ENCODE data around the gene PDLIM7. TPM values are rescaled to one million over a fixed set of nuclear protein-coding genes. Genes with fewer than 3 reads are reported as not detected.
"Not testable (repeated sequence)": the region's sequence is repeated elsewhere in the genome, so short reads cannot be mapped to it uniquely, and the experiment has no call there.

PDLIM7 gene
- total RNA-seq, 1 experiment from 2014 or later, result 24.3 TPM

GRCh38 chr5:177493795-177494345 is 3.5 kb downstream of the PDLIM7 start:
- DNase-seq (ENCODE audit: extremely low read depth, low read depth), result no peak

DNA sequence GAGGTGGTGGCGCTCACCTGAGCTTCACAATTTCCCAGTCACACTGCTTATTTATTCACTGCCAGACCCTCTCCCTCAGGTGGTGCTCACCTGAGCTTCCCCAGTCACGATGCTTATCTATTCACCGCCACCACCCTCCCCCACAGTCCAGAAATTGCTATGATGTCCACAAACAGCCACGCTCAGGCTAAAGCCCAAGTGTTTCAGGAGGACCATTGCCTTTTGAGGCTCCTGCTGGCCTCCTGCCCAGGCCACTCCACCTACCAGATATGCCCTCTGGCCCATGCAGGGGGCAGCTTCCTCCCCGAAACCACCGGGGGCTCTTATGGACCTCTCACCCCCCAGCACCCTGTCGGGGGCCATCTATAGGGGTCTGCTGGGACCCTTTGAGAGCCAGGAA is 4.6 kb downstream of the PDLIM7 start:
- no peak for DNase-seq (ENCODE audit: extremely low read depth, low read depth)

DNA sequence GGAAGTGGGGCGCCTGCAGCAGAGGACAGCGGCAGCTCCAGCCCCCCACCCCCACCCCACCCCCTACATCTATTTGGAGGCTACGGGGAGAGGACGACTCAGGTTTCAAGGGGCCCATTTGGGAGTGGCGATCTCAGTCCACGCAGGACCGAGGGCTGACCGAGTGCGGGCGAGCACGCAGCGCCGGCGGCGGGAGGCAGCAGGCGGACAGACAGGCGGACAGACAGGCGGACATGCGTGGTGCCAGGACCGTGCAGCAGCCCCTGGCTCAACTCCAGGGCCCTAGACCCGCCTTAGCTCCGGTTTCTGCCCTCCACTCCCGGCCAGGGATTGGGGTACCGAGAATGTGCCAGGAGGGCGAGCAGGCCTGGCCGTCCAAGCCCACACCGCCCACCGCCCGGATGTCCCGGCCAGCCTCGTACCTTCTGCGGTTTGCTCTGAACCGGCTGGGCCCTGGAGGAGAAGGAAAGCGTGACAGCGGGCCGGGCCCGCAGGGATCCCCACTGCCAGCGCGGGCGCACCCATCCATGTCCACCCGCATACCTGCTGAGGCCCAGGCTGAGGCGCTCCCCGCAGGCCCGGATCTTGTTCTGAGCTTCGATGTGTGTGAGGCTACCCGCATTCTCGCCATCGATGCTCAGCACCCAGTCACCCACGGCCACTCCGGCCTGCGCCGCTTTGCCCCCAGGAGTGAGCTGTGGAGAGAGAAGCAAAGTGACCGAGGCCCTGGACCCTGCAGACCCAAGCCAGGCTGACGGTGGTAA is 5.2 kb downstream of the PDLIM7 start:
- DNase-seq (ENCODE audit: extremely low read depth, low read depth), result no peak

DNA sequence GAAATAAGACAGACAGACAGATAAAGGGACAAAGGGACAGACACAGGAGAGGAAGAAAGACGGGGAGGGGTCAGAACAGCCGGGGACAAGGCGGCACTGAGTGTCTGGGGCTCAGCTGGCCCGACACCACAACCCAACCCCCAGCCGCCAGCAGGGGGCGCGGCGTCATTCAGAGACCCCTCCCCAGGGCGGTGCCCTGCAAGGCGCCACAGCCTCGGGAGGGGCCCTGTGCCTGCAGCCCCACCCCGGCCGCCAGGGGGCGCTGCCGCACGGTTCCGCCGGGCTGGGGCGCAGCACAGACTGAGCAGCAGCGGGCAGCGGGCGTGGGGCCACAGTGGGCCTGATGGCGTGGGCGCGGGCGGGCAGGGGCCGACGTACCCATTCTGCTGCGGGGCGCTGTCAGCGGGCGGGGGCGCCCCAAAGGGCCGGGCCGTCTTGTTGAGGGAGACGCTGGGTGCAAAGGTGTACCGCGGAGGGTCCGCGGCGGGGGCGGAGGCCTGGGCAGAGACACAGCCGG is 5.9 kb downstream of the PDLIM7 start:
- DNase-seq (ENCODE audit: extremely low read depth, low read depth), result peak; percentile 72

GRCh38 chr5:177490992-177491391 is 6.4 kb downstream of the PDLIM7 start:
- no peak for DNase-seq (ENCODE audit: extremely low read depth, low read depth)

GRCh38 chr5:177490311-177490991 is 7.0 kb downstream of the PDLIM7 start:
- no peak for DNase-seq (ENCODE audit: extremely low read depth, low read depth)

DNA sequence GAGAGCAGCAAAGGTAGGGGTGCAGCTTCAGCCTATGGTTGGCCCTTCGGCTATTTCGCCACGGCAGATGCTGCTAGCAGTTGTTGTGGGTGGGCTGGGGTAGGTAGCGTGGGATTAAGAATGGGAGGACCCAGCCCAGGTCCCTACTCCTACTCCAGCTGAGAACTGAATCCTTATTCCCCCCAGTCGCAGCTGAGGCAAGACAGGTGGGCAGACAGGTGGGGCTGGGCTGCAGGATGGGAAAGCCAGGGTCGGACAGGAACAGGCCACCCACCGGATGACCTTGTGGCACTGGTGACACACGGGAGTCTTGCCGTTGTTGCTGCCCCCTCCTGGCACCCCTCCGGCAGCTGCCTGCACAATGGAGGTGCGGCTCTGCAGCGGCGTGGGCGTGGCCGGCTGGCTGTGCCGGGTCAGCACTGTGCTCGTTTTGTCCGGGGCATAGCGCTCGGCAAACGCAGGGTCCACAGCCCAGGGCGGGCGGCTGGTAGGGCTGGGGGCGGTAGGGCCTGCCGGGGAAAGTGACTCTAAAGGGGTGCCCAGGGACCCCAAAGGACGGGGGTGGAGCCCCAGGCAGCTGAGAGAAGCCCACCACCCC is 8.2 kb downstream of the PDLIM7 start:
- DNase-seq (ENCODE audit: extremely low read depth, low read depth), result no peak

DNA sequence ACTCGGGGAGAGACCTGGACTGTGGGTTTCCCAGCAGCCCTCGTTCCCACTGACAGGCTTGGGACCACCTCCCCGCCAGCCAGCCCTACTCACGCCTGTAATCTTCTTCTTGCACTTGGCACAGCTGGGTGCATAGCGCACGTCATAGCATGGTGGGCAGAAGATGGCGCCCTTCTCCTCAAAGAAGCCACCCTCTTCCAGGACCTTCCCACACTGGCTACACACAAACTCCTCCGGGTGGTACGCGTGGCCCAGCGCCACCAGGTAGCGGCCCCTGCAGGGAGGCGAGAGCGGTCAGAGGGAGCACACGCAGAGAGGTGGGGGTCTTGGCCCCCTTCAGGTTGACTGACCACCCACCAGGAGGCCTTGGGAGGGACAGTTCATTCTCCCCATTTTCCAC is 9.4 kb downstream of the PDLIM7 start:
- DNase-seq (ENCODE audit: extremely low read depth, low read depth), result no peak

DNA sequence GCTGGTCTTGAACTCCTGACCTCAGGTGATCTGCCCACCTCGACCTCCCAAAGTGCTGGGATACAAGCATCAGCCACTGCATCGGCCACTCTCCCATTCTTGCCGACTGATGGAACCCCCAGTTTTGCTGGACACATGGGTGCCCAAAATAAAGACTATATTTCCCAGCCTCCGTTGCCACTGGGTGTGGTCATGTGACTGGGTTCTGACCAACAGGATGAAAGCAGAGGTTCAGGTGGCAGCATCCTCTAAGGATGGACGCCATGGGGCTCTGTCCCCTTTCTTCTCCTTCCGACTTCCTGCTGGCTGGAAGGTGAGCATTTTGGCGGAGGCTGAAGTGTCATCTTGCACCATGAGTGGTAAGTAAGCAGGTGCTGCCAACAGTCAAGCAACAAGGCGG is 10.3 kb downstream of the PDLIM7 start:
- DNase-seq (ENCODE audit: extremely low read depth, low read depth), result no peak

- DNase-seq (ENCODE audit: extremely low read depth, low read depth), result no peak
These were observed 11.1 kb downstream of the PDLIM7 start for GRCh38 chr5:177486256-177486655.

DNA sequence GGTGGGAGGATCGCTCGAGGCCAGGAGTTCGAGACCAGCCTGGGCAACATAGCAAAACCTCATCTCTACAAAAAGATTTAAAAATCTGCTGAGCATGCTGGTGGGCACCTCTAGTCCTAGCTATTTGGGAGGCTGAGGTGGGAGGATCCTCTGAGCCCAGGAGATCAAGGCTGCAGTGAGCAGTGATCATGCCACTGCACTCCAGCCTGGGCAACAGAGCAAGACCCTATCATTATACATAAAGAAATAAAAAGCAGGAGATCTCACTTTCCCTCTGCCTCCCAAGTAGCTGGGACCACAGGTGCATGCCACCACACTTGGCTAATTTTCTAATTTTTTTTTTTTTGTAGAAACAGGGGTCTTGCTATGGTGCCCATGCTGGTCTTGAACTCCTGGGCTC is 11.7 kb downstream of the PDLIM7 start:
- not testable (repeated sequence) for DNase-seq (ENCODE audit: extremely low read depth, low read depth)

DNA sequence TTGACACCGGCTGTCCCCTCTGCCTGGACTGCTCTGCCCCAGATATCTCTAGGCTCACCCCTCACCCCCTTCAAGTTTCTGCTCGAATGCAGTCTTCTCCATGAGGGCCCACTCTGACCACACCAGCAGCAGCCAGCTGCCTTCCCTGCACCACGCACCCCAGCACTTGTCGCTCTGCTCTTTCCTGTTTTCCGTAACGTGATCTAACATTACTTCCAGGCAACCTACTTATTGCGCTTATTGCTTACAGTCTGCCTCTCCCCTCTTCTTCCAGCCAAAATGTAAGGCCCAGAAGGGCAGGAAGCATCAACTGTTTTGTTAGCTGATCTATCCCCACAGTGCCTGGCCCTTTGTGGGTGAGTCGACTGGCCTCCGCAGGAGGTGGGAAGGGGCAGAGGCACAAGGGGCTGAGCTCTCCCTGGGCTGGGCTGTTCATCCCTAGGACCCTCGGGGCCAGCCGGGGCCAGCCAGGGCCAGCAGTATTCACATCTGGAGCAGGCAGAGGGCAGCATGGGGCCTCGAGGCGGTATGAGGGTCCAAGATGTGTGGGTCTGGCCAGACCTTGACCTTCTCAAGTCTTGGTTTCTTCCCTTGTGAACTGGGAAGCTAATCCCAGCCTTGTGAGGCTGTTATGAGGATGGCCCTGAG is 12.4 kb downstream of the PDLIM7 start:
- DNase-seq (ENCODE audit: extremely low read depth, low read depth), result no peak

GRCh38 chr5:177483994-177484901 is 13.2 kb downstream of the PDLIM7 start:
- no peak for DNase-seq (ENCODE audit: extremely low read depth, low read depth)

GRCh38 chr5:177483042-177483441 is 14.4 kb downstream of the PDLIM7 start:
- no peak for DNase-seq (ENCODE audit: extremely low read depth, low read depth)

GRCh38 chr5:177482359-177482795 is 15.0 kb downstream of the PDLIM7 start:
- no peak for DNase-seq (ENCODE audit: extremely low read depth, low read depth)

DNA sequence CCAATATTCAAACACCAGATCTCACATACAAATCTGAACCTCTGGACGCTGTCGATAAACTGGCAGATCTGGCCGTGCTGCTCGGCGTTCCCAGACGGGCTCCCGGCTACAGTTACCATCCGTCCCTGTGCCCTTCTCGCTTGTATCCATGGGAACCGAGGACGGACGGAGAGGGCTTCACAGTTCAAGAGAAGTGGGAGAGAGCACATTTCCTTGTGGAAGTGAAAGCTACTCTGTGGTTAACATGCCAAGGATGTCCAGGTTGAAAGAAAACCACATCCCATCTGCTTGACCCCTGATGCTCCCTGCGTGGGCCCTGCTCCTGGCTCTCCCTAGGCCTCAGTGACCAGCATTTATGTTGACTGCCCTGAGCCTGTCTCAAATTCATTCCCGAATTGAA is 17.6 kb downstream of the PDLIM7 start:
- DNase-seq (ENCODE audit: extremely low read depth, low read depth), result no peak

DNA sequence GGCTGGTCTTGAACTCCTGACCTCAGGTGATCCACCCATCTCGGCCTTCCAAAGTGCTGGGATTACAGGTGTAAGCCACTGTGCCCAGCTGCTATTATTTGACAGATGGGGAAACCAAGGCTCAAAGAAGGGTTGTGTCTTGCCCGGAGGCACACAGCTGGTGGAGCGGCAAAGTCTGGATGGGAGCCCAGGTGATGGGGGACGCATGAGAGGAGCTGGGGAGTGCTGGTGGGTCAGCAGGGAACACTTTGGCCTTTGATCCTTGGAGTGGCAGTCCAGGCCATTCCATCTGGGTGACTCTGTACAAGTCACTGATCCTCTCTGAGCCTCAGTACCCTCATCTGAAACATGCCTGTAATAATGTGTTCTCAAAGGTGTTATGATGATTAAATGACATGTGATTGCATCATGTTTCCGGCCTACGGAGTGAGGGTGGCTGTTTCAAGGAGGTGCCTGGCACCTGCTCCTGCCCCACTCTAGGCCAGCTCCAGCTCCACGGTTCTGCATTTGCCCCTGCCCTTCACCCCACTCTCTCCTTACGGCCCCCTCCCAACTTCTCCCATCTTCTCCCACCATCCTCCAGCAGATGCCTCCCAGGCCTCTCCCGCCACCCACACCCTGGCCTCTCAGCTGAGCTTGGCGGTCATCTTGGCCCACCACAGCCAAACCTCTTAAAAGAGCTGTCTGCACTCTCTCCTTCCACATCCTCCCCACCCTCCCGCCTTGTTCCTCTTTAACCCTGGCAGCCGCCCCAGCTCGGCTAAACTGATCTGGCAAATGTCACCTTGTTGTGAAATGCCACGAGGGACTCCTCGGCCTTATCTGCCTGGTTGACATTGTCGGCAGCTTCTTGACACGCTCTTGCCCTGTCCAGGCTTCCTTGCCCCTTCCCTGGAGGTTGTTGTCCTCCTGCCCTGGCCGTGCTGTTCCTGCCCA is 18.4 kb downstream of the PDLIM7 start:
- peak; percentile 65 for DNase-seq (ENCODE audit: extremely low read depth, low read depth)

- no peak for DNase-seq (ENCODE audit: extremely low read depth, low read depth)
These were observed 19.5 kb downstream of the PDLIM7 start for GRCh38 chr5:177477701-177478477.

All from NCI-H460 (cell line).